WTC11 (cell line): ENCODE measurements around the gene NKD1. TPM values are rescaled to one million over a fixed set of nuclear protein-coding genes. Genes with fewer than 3 reads are reported as not detected.
A peak's percentile ranks its signal among the peaks of the same experiment; 100 is the strongest.

ENCODE experiments used
- ATAC-seq: fragments of 200-7000 bp; cut with Tn5 transposase; 2 replicates; pipeline ENCODE4 v1.10.0; 2021; ENCODE audit warnings: mild to moderate bottlenecking, moderate library complexity
- CTCF ChIA-PET: fragments of 300-600 bp; sonication (Branson Sonifier 250); formaldehyde crosslinking; loops from one replicate; lab custom pipeline; 2021; ENCODE audit warnings: antibody characterized with exemption; lab: Charles Lee
- POLR2A ChIA-PET: fragments of 350-600 bp; sonication (Branson Sonifier 250); formaldehyde crosslinking; loops from one replicate; lab custom pipeline; 2021; ENCODE audit warnings: antibody characterized with exemption; lab: Charles Lee
- DNase-seq: peaks from one replicate; pipeline ENCODE4 v3.0.0; 2021; ENCODE audit warnings: low spot score
- H3K27ac Mint-ChIP-seq: 2 replicates; pipeline ENCODE4 v1.8.0; 2021; ENCODE audit warnings: mixed read lengths
- H3K27me3 Mint-ChIP-seq: 2 replicates; pipeline ENCODE4 v1.8.0; 2021; ENCODE audit warnings: low read depth, mild to moderate bottlenecking, moderate library complexity, mixed read lengths
- H3K36me3 Mint-ChIP-seq: 2 replicates; pipeline ENCODE4 v1.8.0; 2021; ENCODE audit warnings: mixed read lengths
- H3K4me1 Mint-ChIP-seq: 2 replicates; pipeline ENCODE4 v1.8.0; 2022; ENCODE audit warnings: mixed read lengths
- H3K4me3 Mint-ChIP-seq: 2 replicates; pipeline ENCODE4 v1.8.0; 2021; ENCODE audit warnings: mild to moderate bottlenecking, moderate library complexity, mixed read lengths
- H3K9me3 Mint-ChIP-seq: 2 replicates; pipeline ENCODE4 v1.8.0; 2021; ENCODE audit warnings: mixed read lengths
- ATF1 ChIP-seq: sonication (generic); formaldehyde crosslinking; IDR thresholded peaks from 2 replicates; pipeline ENCODE4 v1.8.1; 2023; ENCODE audit warnings: mild to moderate bottlenecking, moderate library complexity, missing genetic modification reagents
- CREM ChIP-seq: sonication (generic); formaldehyde crosslinking; IDR thresholded peaks from 2 replicates; pipeline ENCODE4 v1.8.1; 2022; ENCODE audit warnings: mild to moderate bottlenecking, missing genetic modification reagents, moderate library complexity
- ELF4 ChIP-seq: sonication (generic); formaldehyde crosslinking; IDR thresholded peaks from 2 replicates; pipeline ENCODE4 v1.8.1; 2022; ENCODE audit warnings: low read depth, mild to moderate bottlenecking, moderate library complexity, missing genetic modification reagents
- GABPB1 ChIP-seq: sonication (generic); formaldehyde crosslinking; IDR thresholded peaks from 2 replicates; pipeline ENCODE4 v1.8.1; 2023; ENCODE audit warnings: mild to moderate bottlenecking, missing genetic modification reagents
- GTF2I ChIP-seq: fragments of 250-450 bp; sonication (Bioruptor Pico); conservative IDR thresholded peaks from 2 replicates; pipeline ENCODE4 v1.4.0; 2021; ENCODE audit warnings: mild to moderate bottlenecking
- PRRX2 ChIP-seq: fragments of 250-450 bp; sonication (Bioruptor Pico); IDR thresholded peaks from 2 replicates; pipeline ENCODE4 v1.8.0; 2021; ENCODE audit warnings: mild to moderate bottlenecking
- SOX15 ChIP-seq: fragments of 250-450 bp; sonication (Bioruptor Pico); IDR thresholded peaks from 2 replicates; pipeline ENCODE4 v1.9.0; 2021; ENCODE audit warnings: mild to moderate bottlenecking
- TEAD4 ChIP-seq: sonication (generic); formaldehyde crosslinking; IDR thresholded peaks from 2 replicates; pipeline ENCODE4 v1.8.0; 2022; ENCODE audit warnings: mild to moderate bottlenecking, missing genetic modification reagents
- ZNF121 ChIP-seq: sonication (generic); formaldehyde crosslinking; IDR thresholded peaks from 2 replicates; pipeline ENCODE4 v1.8.0; 2023; ENCODE audit warnings: missing genetic modification reagents
- total RNA-seq: library from RNA; stranded (reverse); gene quantifications from 3 replicates; pipeline ENCODE4 v1.2.3, GENCODE V29; 2021
- TF ChIP-seq, protein P1 (sequence below): sonication (generic); formaldehyde crosslinking; IDR thresholded peaks from 2 replicates; pipeline ENCODE4 v1.8.1; 2023; ENCODE audit warnings: mild to moderate bottlenecking, missing genetic modification reagents, moderate library complexity
- TF ChIP-seq, protein P2 (sequence below): sonication (generic); formaldehyde crosslinking; IDR thresholded peaks from 2 replicates; pipeline ENCODE4 v1.8.1; 2022; ENCODE audit warnings: mild to moderate bottlenecking, missing genetic modification reagents, moderate library complexity, borderline replicate concordance
- TF ChIP-seq, protein P3 (sequence below): sonication (generic); formaldehyde crosslinking; IDR thresholded peaks from 2 replicates; pipeline ENCODE4 v1.8.1; 2023; ENCODE audit warnings: mild to moderate bottlenecking, moderate library complexity, missing genetic modification reagents
- TF ChIP-seq, protein P4 (sequence below): sonication (generic); formaldehyde crosslinking; IDR thresholded peaks from 2 replicates; pipeline ENCODE4 v1.8.0; 2022; ENCODE audit warnings: mild to moderate bottlenecking, missing genetic modification reagents
- TF ChIP-seq, protein P5 (sequence below): fragments of 250-450 bp; sonication (Bioruptor Pico); IDR thresholded peaks from 2 replicates; pipeline ENCODE4 v1.9.0; 2021; ENCODE audit warnings: mild to moderate bottlenecking
- TF ChIP-seq, protein P6 (sequence below): sonication (generic); formaldehyde crosslinking; conservative IDR thresholded peaks from 2 replicates; pipeline ENCODE4 v1.8.1; 2023; ENCODE audit warnings: mild to moderate bottlenecking, low read depth, missing genetic modification reagents, moderate library complexity
- TF ChIP-seq, protein P7 (sequence below): sonication (generic); formaldehyde crosslinking; IDR thresholded peaks from 2 replicates; pipeline ENCODE4 v1.8.1; 2023; ENCODE audit warnings: mild to moderate bottlenecking, missing genetic modification reagents, borderline replicate concordance

Gene NKD1
- total RNA-seq, 1 experiment from 2014 or later = 6.0 TPM

DNA sequence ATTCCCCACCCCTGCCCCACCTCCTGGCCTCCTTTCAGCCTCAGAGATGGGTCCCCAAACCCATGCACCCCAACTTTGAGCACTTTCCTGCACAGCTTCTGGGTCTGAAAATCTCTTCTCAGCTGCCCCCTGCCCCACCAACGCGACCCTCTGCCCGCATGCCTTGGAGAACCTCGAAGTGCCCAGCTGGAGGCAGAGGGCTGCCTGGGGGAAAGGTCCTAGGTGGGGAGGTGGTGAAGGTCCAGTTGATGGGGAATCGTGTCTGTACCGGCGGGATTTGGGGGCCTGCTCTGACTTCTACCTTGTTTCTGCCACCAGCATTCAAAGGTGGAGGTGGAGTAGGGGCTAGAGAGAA lies 1.3 kb downstream of the NKD1 start:
- TF ChIP-seq, protein P1, sequence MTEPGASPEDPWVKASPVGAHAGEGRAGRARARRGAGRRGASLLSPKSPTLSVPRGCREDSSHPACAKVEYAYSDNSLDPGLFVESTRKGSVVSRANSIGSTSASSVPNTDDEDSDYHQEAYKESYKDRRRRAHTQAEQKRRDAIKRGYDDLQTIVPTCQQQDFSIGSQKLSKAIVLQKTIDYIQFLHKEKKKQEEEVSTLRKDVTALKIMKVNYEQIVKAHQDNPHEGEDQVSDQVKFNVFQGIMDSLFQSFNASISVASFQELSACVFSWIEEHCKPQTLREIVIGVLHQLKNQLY = no peak
- TF ChIP-seq ZNF121 (CRISPR knock-in tag) = no peak
- no peak for TF ChIP-seq ATF1 (CRISPR knock-in tag)
- no peak for TF ChIP-seq TEAD4 (CRISPR knock-in tag)
- TF ChIP-seq CREM (CRISPR knock-in tag) = no peak
- no peak for TF ChIP-seq GTF2I
- no peak for TF ChIP-seq GABPB1 (CRISPR knock-in tag)
- TF ChIP-seq, protein P2, sequence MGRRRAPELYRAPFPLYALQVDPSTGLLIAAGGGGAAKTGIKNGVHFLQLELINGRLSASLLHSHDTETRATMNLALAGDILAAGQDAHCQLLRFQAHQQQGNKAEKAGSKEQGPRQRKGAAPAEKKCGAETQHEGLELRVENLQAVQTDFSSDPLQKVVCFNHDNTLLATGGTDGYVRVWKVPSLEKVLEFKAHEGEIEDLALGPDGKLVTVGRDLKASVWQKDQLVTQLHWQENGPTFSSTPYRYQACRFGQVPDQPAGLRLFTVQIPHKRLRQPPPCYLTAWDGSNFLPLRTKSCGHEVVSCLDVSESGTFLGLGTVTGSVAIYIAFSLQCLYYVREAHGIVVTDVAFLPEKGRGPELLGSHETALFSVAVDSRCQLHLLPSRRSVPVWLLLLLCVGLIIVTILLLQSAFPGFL = no peak
- no peak for TF ChIP-seq ELF4 (CRISPR knock-in tag)
- TF ChIP-seq, protein P3, sequence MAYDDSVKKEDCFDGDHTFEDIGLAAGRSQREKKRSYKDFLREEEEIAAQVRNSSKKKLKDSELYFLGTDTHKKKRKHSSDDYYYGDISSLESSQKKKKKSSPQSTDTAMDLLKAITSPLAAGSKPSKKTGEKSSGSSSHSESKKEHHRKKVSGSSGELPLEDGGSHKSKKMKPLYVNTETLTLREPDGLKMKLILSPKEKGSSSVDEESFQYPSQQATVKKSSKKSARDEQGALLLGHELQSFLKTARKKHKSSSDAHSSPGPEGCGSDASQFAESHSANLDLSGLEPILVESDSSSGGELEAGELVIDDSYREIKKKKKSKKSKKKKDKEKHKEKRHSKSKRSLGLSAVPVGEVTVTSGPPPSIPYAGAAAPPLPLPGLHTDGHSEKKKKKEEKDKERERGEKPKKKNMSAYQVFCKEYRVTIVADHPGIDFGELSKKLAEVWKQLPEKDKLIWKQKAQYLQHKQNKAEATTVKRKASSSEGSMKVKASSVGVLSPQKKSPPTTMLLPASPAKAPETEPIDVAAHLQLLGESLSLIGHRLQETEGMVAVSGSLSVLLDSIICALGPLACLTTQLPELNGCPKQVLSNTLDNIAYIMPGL (CRISPR knock-in tag) = no peak
- no peak for TF ChIP-seq PRRX2
- TF ChIP-seq, protein P4, sequence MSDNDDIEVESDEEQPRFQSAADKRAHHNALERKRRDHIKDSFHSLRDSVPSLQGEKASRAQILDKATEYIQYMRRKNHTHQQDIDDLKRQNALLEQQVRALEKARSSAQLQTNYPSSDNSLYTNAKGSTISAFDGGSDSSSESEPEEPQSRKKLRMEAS (CRISPR knock-in tag) = no peak
- TF ChIP-seq, protein P5, sequence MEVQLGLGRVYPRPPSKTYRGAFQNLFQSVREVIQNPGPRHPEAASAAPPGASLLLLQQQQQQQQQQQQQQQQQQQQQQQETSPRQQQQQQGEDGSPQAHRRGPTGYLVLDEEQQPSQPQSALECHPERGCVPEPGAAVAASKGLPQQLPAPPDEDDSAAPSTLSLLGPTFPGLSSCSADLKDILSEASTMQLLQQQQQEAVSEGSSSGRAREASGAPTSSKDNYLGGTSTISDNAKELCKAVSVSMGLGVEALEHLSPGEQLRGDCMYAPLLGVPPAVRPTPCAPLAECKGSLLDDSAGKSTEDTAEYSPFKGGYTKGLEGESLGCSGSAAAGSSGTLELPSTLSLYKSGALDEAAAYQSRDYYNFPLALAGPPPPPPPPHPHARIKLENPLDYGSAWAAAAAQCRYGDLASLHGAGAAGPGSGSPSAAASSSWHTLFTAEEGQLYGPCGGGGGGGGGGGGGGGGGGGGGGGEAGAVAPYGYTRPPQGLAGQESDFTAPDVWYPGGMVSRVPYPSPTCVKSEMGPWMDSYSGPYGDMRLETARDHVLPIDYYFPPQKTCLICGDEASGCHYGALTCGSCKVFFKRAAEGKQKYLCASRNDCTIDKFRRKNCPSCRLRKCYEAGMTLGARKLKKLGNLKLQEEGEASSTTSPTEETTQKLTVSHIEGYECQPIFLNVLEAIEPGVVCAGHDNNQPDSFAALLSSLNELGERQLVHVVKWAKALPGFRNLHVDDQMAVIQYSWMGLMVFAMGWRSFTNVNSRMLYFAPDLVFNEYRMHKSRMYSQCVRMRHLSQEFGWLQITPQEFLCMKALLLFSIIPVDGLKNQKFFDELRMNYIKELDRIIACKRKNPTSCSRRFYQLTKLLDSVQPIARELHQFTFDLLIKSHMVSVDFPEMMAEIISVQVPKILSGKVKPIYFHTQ (CRISPR knock-in tag) = no peak
- TF ChIP-seq, protein P6, sequence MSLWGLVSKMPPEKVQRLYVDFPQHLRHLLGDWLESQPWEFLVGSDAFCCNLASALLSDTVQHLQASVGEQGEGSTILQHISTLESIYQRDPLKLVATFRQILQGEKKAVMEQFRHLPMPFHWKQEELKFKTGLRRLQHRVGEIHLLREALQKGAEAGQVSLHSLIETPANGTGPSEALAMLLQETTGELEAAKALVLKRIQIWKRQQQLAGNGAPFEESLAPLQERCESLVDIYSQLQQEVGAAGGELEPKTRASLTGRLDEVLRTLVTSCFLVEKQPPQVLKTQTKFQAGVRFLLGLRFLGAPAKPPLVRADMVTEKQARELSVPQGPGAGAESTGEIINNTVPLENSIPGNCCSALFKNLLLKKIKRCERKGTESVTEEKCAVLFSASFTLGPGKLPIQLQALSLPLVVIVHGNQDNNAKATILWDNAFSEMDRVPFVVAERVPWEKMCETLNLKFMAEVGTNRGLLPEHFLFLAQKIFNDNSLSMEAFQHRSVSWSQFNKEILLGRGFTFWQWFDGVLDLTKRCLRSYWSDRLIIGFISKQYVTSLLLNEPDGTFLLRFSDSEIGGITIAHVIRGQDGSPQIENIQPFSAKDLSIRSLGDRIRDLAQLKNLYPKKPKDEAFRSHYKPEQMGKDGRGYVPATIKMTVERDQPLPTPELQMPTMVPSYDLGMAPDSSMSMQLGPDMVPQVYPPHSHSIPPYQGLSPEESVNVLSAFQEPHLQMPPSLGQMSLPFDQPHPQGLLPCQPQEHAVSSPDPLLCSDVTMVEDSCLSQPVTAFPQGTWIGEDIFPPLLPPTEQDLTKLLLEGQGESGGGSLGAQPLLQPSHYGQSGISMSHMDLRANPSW (CRISPR knock-in tag) = no peak
- no peak for TF ChIP-seq SOX15 (CRISPR knock-in tag)
- TF ChIP-seq, protein P7, sequence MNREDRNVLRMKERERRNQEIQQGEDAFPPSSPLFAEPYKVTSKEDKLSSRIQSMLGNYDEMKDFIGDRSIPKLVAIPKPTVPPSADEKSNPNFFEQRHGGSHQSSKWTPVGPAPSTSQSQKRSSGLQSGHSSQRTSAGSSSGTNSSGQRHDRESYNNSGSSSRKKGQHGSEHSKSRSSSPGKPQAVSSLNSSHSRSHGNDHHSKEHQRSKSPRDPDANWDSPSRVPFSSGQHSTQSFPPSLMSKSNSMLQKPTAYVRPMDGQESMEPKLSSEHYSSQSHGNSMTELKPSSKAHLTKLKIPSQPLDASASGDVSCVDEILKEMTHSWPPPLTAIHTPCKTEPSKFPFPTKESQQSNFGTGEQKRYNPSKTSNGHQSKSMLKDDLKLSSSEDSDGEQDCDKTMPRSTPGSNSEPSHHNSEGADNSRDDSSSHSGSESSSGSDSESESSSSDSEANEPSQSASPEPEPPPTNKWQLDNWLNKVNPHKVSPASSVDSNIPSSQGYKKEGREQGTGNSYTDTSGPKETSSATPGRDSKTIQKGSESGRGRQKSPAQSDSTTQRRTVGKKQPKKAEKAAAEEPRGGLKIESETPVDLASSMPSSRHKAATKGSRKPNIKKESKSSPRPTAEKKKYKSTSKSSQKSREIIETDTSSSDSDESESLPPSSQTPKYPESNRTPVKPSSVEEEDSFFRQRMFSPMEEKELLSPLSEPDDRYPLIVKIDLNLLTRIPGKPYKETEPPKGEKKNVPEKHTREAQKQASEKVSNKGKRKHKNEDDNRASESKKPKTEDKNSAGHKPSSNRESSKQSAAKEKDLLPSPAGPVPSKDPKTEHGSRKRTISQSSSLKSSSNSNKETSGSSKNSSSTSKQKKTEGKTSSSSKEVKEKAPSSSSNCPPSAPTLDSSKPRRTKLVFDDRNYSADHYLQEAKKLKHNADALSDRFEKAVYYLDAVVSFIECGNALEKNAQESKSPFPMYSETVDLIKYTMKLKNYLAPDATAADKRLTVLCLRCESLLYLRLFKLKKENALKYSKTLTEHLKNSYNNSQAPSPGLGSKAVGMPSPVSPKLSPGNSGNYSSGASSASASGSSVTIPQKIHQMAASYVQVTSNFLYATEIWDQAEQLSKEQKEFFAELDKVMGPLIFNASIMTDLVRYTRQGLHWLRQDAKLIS = no peak
- no peak overlapping the region for H3K27ac Mint-ChIP-seq
- H3K4me1 Mint-ChIP-seq = peaks cover 6% of the 10 kb centered on the region
- H3K27me3 Mint-ChIP-seq = peaks cover 39% of the 10 kb centered on the region
- ChIA-PET POLR2A (no interaction called here), CTCF (interaction anchor here (0.9 to 1.6 kb wide), 3 partner anchors 9 to 257 kb away, joined by 3 to 6 read pairs (median 3); no protein-coding TSS in a partner anchor)
- H3K9me3 Mint-ChIP-seq = no peaks in the 10 kb centered on the region
- DNase-seq (no peak), ATAC-seq (no peak)
- peak overlapping the region; percentile 38 for H3K4me3 Mint-ChIP-seq
- H3K36me3 Mint-ChIP-seq = no peaks in the 10 kb centered on the region
